GM19397 (cell line): ENCODE results near the gene LAIR2.
"Not testable (repeated sequence)": the region's sequence is repeated elsewhere in the genome, so short reads cannot be mapped to it uniquely, and the experiment has no call there.

Source experiments
- ATAC-seq: cut with Tn5 transposase; IDR thresholded peaks from one replicate; pipeline ENCODE4 v1.9.1; 2021; ENCODE audit warnings: mild to moderate bottlenecking, moderate library complexity; ENCODE audit not compliant: unreplicated experiment

Gene LAIR2

DNA sequence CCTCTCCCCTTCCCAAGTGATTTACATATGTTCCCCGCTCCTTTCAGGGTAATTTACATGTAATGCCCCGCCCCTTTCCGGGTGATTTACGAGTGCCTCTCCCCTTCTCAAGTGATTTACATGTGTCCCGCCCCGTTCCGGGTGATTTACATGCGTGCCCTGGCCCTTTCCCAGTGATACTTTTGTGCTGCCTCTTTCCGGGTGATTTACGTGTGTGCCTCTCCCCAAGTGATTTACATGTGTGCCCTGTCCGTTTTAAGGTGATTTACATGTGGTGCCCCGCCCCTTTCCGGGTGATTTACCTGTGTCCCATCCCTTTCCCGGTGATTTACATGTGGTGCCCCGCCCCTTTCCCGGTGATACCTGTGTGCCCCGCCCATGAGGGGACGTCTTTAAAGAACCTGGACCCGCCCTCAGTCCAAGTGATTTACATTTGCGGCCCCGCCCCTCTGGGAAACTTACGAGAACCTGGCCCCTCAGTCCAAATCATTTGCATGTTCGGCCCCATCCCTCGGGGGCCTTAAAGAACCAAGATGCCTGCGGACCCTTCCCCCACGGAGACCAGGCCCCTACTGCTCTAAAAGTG is 38.5 kb upstream of the LAIR2 start:
- ATAC-seq: peak; percentile 38

GRCh38 chr19:54464630-54465425 is 37.8 kb upstream of the LAIR2 start:
- peak; percentile 48 for ATAC-seq

DNA sequence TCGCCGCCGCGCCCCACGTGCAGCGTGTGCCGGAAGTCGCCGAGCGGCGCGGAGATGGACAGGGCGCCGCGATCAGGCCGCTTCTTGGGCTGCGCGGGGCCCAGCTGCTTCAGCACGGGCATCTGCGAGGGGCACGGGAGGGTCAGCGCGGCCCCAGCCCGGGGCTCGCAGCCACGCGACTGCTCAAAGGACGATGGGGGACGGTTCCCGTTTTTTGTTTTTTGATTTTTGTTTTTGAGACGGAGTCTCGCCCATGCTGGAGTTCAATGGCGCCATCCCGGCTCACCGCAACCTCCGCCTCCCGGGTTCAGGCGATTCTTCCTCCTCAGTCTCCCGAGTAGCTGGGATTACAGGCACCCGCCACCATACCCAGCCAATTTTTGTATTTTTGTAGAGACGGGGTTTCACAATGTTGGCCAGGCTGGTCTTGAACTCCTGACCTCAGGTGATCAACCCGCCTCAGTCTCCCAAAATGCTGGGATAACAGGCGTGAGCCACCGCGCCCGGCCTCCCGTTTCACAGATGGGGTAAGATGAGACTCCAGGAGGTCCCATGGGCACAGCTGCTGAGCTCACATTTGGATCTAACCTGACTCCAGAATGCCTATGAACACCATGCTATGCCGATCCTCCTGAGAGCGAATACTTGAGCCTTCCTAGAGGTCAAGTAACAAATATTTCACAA is 37.1 kb upstream of the LAIR2 start:
- no peak for ATAC-seq

- ATAC-seq: not testable (repeated sequence)
These were observed 36.5 kb upstream of the LAIR2 start for GRCh38 chr19:54466110-54466480.

GRCh38 chr19:54469496-54469934 is 33.1 kb upstream of the LAIR2 start:
- ATAC-seq: no peak

DNA sequence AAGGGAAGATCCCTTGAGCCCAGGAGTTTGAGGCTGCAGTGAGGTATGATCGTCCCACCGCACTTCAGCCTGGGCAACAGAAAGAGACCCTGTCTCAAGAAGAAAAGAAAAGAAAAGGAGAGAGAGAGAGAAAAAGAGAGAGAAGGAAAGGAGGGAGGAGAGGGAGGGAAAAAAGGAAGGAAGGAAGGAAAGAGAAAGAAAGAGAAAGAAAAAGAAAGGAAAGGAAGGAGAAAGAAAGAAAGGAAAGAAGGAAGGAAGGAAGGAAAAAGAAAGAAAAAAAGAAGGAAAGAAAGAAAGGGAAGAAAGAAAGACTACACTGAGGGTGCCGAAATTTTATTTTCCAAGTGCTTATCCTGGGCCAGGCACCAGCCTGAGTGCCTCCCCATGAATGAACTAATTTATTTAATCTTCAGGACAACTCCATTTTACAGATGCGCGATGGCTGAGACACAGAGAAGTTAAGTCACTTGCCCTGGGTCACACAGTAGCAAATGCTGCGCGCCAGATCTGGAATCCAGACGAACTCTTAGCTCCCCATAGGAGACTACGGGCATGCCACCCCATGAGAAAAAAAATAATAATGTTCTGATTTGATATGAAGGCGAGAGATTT is 32.2 kb upstream of the LAIR2 start:
- ATAC-seq: no peak

- no peak for ATAC-seq
These were observed 31.4 kb upstream of the LAIR2 start for GRCh38 chr19:54470991-54471782.

DNA sequence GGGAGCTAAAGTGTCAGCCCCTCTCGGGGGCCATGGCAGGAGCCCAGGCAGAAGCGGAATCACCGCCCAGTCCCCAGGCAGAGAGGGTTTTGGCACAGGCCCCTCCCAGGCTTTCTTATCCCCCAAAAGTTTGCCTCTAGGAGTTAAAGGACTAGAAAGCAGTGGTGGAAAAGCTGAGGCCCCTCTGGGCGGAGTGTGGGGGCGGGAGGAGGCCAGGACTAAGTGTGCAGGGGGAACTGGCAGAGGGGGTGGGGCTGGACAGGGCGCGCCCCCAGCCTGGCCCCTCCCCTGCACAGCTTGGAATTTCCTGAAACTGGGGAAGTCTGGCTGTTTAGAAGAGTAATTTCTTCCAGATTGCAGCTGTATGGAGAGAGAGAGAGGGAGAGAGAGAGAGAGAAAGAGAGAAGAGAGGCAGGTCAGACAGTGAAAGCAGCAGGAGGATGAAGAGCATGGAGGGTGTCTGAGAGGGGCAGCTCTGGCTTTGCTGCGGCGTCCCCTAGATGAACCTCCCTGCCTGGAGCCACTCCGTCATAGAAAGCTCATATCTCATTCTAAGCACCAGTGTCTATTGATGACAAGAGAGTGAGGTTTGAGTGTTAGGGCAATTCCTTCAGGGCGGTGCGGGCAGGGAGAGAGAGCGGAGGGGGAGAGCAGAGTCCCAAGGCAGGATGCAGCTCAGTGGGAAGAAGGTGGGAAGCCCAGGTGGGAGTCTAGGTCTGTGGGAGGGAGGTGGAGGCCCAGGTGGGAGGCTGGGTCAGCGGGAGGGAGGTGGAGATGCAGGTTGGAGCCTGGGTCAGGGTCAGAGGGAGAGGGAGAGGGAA is 29.4 kb upstream of the LAIR2 start, which contains the start of gene CDC42EP5:
CDC42EP5 (minus strand) TSS at position 226 of the 821 bp plus-strand sequence. CDS start 7,749 bp downstream, outside the sequence.
- ATAC-seq: no peak

GRCh38 chr19:54473892-54474372 is 28.7 kb upstream of the LAIR2 start:
- ATAC-seq: no peak

GRCh38 chr19:54475706-54476105 is 26.9 kb upstream of the LAIR2 start:
- ATAC-seq: no peak

DNA sequence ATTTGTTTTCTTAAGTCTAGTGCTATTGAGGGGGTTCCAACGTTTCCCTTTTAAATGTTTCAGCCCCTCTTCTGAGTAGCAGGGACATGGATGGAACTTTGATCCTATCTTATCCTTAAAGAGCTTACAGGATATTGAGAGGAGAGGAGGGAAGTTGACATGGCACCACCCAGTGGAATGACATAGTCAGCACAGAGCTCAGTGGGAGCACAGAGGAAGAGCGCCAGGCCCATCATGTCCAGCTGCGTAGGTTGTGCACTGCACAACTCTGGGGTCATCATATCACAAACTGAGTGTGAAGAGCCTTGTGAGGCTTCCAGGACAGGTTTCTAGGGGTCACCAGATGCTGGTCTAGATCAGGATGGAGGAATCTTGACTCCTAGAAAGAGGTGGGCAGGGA is 25.0 kb upstream of the LAIR2 start:
- no peak for ATAC-seq

GRCh38 chr19:54478677-54479266 is 23.9 kb upstream of the LAIR2 start:
- no peak for ATAC-seq

DNA sequence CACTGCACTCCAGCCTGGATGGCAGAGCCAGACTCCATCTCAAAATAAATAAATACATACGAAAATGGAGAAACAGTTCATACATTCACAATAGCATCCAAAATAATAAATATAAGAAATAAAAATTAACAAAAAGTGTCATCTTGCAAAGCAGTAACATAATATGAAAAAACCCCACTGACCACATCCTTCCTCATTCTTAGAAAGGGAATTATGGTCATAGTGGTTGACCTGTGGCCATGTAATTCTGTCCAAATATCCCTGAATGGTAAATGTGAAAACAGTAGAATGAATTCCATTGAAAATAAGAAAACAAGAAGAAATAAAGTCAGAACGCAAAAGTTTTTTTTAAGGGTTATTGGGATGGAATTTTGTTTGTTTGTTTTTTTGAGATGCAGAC is 22.6 kb upstream of the LAIR2 start:
- ATAC-seq: no peak

DNA sequence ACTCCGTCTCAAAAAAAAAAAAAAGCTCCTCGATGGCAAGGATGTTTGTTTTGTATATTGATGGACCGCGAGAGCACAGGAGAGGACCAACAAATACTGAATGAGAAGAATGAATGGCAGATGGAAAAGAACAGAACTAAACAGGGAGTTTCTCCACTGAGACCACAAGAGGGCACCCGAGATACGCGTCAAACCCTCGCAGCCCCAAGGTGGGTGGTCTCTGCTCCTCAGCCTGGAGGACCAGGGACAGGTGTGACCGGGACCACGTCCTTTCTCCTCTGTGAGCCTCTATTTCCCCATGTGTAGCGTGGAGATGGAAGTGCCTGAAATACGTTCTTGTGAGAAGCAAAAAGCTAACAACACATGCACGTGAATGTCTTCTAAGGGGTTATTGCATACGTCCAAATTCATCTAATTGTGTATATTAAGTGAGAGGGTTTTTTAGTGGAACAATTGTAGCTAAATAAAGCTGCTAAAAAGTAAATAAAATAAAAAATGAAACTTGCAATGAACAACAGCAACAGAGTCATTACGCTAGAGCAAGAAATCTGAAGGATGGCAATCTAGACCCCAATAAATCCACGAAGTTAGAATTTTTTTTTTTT is 21.2 kb upstream of the LAIR2 start:
- no peak for ATAC-seq

GRCh38 chr19:54482889-54483288 is 19.7 kb upstream of the LAIR2 start:
- ATAC-seq: no peak

DNA sequence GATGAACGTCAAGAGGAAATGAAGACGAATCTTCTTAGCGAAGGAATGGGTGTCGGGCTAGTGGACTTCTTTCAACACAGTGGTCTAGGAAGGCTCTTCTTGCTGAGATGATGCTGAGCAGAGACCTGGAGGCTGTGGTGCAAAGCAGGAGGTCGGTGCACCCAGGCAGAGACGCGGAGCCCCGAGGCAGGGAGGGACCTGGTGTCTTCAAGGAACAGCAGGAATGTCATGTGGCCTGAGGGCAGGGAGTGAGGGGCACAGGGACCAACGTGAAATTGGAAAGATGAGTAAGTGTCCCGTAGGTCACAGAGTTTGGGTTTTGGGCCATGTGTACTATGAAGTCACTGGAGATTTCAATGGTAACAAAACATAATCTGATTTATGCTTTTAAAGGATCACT is 18.2 kb upstream of the LAIR2 start:
- no peak for ATAC-seq

DNA sequence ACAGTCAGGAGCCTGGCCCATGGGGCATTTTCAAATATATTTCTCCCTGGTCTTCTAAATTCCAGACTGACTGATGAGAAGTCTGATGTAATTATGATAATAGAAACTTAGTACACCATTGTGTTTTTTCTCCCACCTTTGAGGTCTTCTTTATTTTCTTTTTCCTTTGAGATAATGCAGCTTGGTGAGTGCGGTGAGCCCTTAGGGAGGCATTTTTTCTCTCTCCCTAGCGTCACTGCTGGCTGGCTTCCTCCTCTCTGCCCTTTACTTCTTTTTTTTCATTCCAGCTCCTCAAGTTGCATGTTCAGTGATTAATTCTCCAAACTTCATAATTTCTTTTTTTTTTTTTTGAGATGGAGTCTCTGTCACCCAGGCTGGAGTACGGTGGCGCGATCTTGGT is 16.8 kb upstream of the LAIR2 start:
- no peak for ATAC-seq

GRCh38 chr19:54489341-54489740 is 13.3 kb upstream of the LAIR2 start:
- ATAC-seq: no peak

GRCh38 chr19:54489766-54490165 is 12.9 kb upstream of the LAIR2 start:
- ATAC-seq: no peak
